Measurements from ENCODE around the gene EHMT1. TPM values are rescaled to one million over a fixed set of nuclear protein-coding genes. Genes with fewer than 3 reads are reported as not detected.
A peak's percentile ranks its signal among the peaks of the same experiment; 100 is the strongest.

EHMT1 gene
- total RNA-seq, 1 donor from 2014 or later, result 162 TPM

GRCh38 chr9:137607141-137607857, 11.5 kb upstream of the EHMT1 start:
- Mint-ChIP-seq H3K36me3 (ENCODE audit: unreplicated experiment) (no peaks in the 10 kb centered on the region), H3K9me3 (ENCODE audit: unreplicated experiment) (peaks cover 5% of the 10 kb centered on the region), H3K4me3 (ENCODE audit: unreplicated experiment) (peak overlapping the region; percentile 84), H3K4me1 (ENCODE audit: low read depth, unreplicated experiment) (peaks cover 13% of the 10 kb centered on the region), H3K27me3 (ENCODE audit: unreplicated experiment) (peaks cover 14% of the 10 kb centered on the region), H3K27ac (ENCODE audit: unreplicated experiment) (peak overlapping the region; percentile 62)
- no peak for TF ChIP-seq CTCF (IDR thresholded peaks at IDR 0.05; ENCODE audit: partially characterized antibody, unreplicated experiment)
- DNase-seq, result no peak

GRCh38 chr9:137610944-137611343, 7.9 kb upstream of the EHMT1 start:
- H3K4me1 Mint-ChIP-seq (ENCODE audit: low read depth, unreplicated experiment), result peaks cover 7% of the 10 kb centered on the region
- no peak overlapping the region for H3K4me3 Mint-ChIP-seq (ENCODE audit: unreplicated experiment)
- peaks cover 5% of the 10 kb centered on the region for H3K27me3 Mint-ChIP-seq (ENCODE audit: unreplicated experiment)
- DNase-seq, result no peak
- H3K27ac Mint-ChIP-seq (ENCODE audit: unreplicated experiment), result no peak overlapping the region
- no peaks in the 10 kb centered on the region for H3K36me3 Mint-ChIP-seq (ENCODE audit: unreplicated experiment)
- H3K9me3 Mint-ChIP-seq (ENCODE audit: unreplicated experiment), result peaks cover 5% of the 10 kb centered on the region
- no peak for TF ChIP-seq CTCF (IDR thresholded peaks at IDR 0.05; ENCODE audit: partially characterized antibody, unreplicated experiment)

- peaks cover 5% of the 10 kb centered on the region for H3K27me3 Mint-ChIP-seq (ENCODE audit: unreplicated experiment)
- peaks cover 4% of the 10 kb centered on the region for H3K4me1 Mint-ChIP-seq (ENCODE audit: low read depth, unreplicated experiment)
- no peak for DNase-seq
- no peak overlapping the region for H3K4me3 Mint-ChIP-seq (ENCODE audit: unreplicated experiment)
- H3K36me3 Mint-ChIP-seq (ENCODE audit: unreplicated experiment), result no peaks in the 10 kb centered on the region
- no peak for TF ChIP-seq CTCF (IDR thresholded peaks at IDR 0.05; ENCODE audit: partially characterized antibody, unreplicated experiment)
- no peak overlapping the region for H3K27ac Mint-ChIP-seq (ENCODE audit: unreplicated experiment)
- H3K9me3 Mint-ChIP-seq (ENCODE audit: unreplicated experiment), result peaks cover 5% of the 10 kb centered on the region
These were observed 6.9 kb upstream of the EHMT1 start for GRCh38 chr9:137611623-137612609.

GRCh38 chr9:137612741-137613142, 6.1 kb upstream of the EHMT1 start:
- H3K36me3 Mint-ChIP-seq (ENCODE audit: unreplicated experiment), result no peaks in the 10 kb centered on the region
- H3K4me1 Mint-ChIP-seq (ENCODE audit: low read depth, unreplicated experiment), result no peaks in the 10 kb centered on the region
- H3K9me3 Mint-ChIP-seq (ENCODE audit: unreplicated experiment), result peaks cover 10% of the 10 kb centered on the region
- no peak for TF ChIP-seq CTCF (IDR thresholded peaks at IDR 0.05; ENCODE audit: partially characterized antibody, unreplicated experiment)
- no peak overlapping the region for H3K4me3 Mint-ChIP-seq (ENCODE audit: unreplicated experiment)
- H3K27me3 Mint-ChIP-seq (ENCODE audit: unreplicated experiment), result peaks cover 10% of the 10 kb centered on the region
- no peak for DNase-seq
- no peak overlapping the region for H3K27ac Mint-ChIP-seq (ENCODE audit: unreplicated experiment)
